HG02610 (cell line): ENCODE results near the gene DDX11.
"Not testable (repeated sequence)": the region's sequence is repeated elsewhere in the genome, so short reads cannot be mapped to it uniquely, and the experiment has no call there.

ENCODE experiments used
- ATAC-seq: cut with Tn5 transposase; IDR thresholded peaks from one replicate; pipeline ENCODE4 v1.9.1; 2021; ENCODE audit warnings: mild to moderate bottlenecking, moderate library complexity; ENCODE audit not compliant: unreplicated experiment

The DDX11 gene

GRCh38 chr12:31073527-31074332 is at the start of gene DDX11:
Gene DDX11 (plus strand): TSS chr12:31073860. CDS start chr12:31078394, 4,534 bp downstream.
- peak; percentile 96 for ATAC-seq

- ATAC-seq, result no peak
These were observed 47.5 kb upstream of the DDX11 start for GRCh38 chr12:31026202-31026601.

GRCh38 chr12:31027006-31027405 is 46.7 kb upstream of the DDX11 start:
- not testable (repeated sequence) for ATAC-seq

GRCh38 chr12:31029468-31029867 is 44.2 kb upstream of the DDX11 start:
- ATAC-seq, result no peak

GRCh38 chr12:31029916-31030562 is 43.6 kb upstream of the DDX11 start:
- no peak for ATAC-seq

- no peak for ATAC-seq
These were observed 41.7 kb upstream of the DDX11 start for GRCh38 chr12:31031951-31032335.

- no peak for ATAC-seq
These were observed 40.5 kb upstream of the DDX11 start for GRCh38 chr12:31033146-31033545.

- ATAC-seq, result no peak
These were observed 40.0 kb upstream of the DDX11 start for GRCh38 chr12:31033681-31034080.

GRCh38 chr12:31034372-31034771 is 39.3 kb upstream of the DDX11 start:
- no peak for ATAC-seq

GRCh38 chr12:31035226-31035625 is 38.4 kb upstream of the DDX11 start:
- no peak for ATAC-seq

- no peak for ATAC-seq
These were observed 37.5 kb upstream of the DDX11 start for GRCh38 chr12:31035967-31036665.

GRCh38 chr12:31037028-31037427 is 36.6 kb upstream of the DDX11 start:
- no peak for ATAC-seq

- ATAC-seq, result no peak
These were observed 35.7 kb upstream of the DDX11 start for GRCh38 chr12:31037931-31038330.

GRCh38 chr12:31041033-31041564 is 32.6 kb upstream of the DDX11 start:
- ATAC-seq, result no peak

GRCh38 chr12:31050143-31050542 is 23.5 kb upstream of the DDX11 start:
- ATAC-seq, result not testable (repeated sequence)

- not testable (repeated sequence) for ATAC-seq
These were observed 23.1 kb upstream of the DDX11 start for GRCh38 chr12:31050548-31050947.

GRCh38 chr12:31051692-31052091 is 22.0 kb upstream of the DDX11 start:
- peak; percentile 80 for ATAC-seq

GRCh38 chr12:31052121-31052520 is 21.5 kb upstream of the DDX11 start:
- peak; percentile 14 for ATAC-seq

GRCh38 chr12:31052666-31053439 is 20.8 kb upstream of the DDX11 start:
- ATAC-seq, result not testable (repeated sequence)

GRCh38 chr12:31053944-31054343 is 19.7 kb upstream of the DDX11 start:
- ATAC-seq, result not testable (repeated sequence)

- ATAC-seq, result no peak
These were observed 16.0 kb upstream of the DDX11 start for GRCh38 chr12:31057671-31058070.
